ENCODE data around the gene DNAH8.
A peak's percentile ranks its signal among the peaks of the same experiment; 100 is the strongest.
"Not testable (repeated sequence)": the region's sequence is repeated elsewhere in the genome, so short reads cannot be mapped to it uniquely, and the experiment has no call there.

The DNAH8 gene

GRCh38 chr6:38846844-38847243 is 131.7 kb downstream of the DNAH8 start:
- no peak for DNase-seq

DNA sequence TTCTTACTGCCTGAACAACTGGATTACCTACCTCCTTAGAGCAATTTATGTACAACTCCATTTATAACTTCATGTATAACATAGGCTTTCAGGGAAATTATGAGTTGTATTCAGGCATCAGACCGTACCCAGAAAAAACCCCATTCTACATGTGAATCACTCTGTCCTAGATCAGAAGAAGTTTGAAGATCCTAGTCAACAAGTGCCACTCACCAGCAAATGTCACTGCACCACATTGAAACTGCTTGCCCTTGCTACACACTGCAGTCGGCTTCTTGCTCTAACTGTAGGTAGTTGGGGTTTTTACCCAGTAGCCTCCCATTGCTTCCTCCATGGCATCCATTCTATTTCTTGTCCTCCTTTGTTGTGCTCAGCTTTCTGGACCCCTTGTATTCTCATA is 132.4 kb downstream of the DNAH8 start:
- DNase-seq: no peak

- DNase-seq: no peak
These were observed 133.6 kb downstream of the DNAH8 start for GRCh38 chr6:38848760-38849159.

- DNase-seq: no peak
These were observed 137.1 kb downstream of the DNAH8 start for GRCh38 chr6:38852215-38852614.

DNA sequence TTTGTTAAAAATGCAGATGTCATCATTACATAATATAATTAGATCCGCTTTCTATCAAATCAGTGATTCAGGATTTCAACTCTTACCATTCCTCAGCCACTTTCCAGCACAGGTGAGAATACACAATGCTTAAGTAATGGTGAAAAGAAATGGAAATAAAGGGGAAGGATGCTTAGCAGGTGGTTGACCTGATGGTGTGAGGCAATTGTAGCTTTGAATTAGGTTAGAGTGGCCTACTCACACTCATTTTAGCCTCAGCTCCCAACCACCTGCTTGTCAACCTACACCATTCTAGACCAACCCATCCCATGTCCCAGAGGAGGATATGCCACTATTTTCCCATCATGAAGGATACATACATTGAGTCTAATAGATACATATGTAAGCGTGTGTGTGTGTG is 138.1 kb downstream of the DNAH8 start:
- DNase-seq: no peak

DNA sequence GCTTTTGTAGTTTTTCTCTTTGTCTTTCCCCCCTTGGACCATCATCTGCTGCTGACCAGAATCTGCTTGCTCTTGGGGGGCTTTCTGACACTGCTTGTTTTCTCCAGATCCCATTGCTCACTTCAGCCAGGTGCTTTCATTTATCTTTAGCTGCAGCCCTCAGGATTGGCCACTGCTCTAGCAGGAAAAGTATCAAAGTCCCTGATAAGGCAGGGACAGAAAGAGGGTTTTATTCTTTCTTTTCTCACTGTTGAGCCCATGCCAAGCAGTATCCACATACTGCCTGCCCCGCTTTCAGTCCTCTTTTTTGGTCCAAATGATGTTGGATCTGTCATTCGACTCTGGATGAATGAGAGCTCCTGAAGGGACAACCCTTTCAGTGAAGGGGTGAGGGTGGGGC is 141.4 kb downstream of the DNAH8 start:
- DNase-seq: no peak

- no peak for DNase-seq
These were observed 142.7 kb downstream of the DNAH8 start for GRCh38 chr6:38857815-38858214.

GRCh38 chr6:38860041-38860440 is 144.9 kb downstream of the DNAH8 start:
- DNase-seq: no peak

GRCh38 chr6:38861926-38862401 is 146.9 kb downstream of the DNAH8 start:
- no peak for DNase-seq

- DNase-seq: no peak
These were observed 150.5 kb downstream of the DNAH8 start for GRCh38 chr6:38865521-38866174.

- DNase-seq: no peak
These were observed 152.6 kb downstream of the DNAH8 start for GRCh38 chr6:38867726-38868125.

DNA sequence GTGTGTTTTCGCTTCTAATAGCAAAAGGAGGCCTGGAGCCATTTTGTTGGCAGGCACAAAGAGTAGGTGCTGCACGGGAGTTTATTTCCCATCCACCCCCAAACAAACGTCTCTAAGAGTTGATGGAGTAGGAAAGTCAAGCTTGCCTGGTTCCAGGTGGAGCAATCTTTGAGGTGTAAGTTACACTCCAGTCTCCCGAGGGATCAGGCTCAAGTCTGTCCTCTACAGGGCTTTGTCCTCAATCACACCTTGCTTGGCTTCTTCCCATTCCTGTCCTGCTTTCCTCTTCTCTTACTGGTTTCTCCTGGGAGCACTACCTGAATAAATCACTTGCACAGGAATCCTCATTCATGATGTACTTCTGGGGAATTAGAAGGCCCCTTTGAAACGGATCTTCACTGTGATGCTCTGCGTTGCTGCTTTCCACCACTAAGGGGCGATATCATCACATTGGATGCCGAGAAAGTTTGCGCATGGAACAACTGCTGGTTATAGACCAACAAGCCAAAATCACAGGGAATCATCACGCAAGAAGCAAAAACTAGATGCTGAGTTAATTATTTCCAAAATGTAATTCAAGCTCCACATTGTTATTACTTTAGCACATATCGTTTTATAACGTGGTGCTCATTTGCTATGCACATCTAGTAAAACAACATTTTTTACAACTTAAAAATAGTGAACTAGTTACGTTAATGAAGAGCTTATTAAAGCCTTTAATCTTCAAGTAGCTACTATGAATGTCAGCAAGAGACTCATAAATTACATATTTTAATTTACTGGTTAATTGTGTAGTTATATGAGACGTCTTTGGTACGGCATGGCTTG is 156.8 kb downstream of the DNAH8 start:
- peak; percentile 64 for DNase-seq

DNA sequence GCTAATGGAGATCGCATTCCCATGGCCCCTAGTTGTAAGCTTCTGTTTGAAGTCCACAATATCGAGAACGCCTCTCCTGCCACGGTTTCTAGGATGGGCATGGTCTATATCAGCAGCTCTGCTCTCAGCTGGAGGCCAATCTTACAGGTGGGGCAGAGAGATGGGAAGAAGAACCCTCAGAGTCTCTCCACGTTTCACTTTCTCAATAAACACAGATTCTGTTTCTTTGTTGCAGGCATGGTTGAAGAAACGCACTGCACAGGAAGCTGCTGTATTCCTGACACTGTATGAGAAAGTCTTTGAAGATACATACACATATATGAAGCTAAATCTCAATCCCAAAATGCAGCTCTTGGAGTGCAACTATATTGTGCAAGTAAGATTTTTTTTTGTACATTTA is 157.9 kb downstream of the DNAH8 start:
- DNase-seq: no peak

DNA sequence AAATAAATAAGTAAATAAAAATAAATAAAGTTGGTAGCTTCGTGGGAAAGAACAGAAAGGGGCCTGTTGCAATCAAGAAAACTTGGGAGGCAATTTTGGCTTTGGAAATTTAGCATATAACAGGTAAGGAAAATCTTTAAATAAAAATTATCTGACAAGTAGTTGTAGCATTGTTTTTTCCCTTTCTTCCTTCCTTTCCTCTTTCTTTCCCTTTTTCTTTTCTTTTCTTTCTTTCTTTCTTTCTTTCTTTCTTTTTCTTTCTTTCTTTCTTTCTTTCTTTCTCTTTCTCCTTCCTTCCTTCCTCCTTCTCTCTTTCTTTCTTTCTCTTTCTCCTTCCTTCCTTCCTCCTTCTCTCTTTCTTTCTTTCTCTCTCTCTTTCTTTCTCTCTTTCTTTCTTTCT is 158.7 kb downstream of the DNAH8 start:
- not testable (repeated sequence) for DNase-seq

- DNase-seq: peak; percentile 56
These were observed 161.4 kb downstream of the DNAH8 start for GRCh38 chr6:38876475-38876874.

DNA sequence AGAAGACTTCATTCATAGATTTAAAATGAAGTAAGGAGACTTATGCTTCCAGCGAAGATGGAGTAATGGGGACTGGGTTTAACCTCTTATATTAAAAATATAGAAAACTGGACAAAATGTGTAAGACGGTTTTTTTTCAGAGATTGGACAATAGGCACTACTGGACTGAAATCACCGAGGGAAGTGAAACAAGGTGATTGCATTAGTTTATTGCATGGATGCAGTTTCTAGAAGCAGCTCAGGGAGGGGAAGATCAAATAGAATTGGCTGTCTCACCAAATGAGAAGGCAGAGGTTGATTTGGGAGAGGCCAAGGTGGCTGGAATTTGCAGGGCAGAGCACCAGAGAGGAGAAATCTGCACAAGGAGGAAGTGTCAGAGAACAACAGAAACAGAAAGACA is 162.6 kb downstream of the DNAH8 start:
- DNase-seq: no peak

DNA sequence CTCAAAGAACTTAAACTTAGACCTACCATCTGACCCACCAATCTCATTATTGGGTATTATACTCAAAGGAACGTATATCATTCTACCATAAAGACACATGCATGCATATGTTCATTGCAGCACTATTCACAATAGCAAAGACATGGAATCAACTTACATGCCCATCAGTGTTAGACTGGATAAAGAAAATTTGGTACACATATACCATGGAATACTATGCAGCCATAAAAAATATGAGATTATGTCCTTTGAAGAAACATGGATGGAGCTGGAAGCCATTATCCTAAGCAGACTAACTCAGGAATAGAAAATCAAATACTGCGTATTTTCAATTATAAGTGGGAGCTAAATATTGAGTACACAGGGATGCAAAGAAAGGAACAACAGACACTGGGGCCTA is 167.0 kb downstream of the DNAH8 start:
- DNase-seq: no peak

DNA sequence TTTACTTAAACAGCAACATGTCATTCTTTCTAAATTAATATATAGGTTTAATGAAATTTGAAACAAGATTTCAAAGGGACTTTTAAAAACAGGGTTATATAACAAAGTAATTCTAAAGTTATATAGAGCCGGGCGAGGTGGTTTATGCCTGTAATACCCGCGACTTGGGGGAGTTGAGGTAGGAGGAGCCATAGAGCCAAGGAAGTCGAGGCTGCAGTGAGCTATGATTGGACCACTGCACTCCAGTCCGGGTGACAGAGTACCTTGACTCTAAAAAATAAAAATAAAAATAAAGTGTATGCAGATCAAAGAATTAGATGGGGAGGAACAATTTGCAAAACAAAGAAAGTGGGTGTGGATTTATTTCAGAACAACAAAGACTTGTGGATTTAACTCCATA is 182.4 kb downstream of the DNAH8 start:
- no peak for DNase-seq

- no peak for DNase-seq
These were observed 186.9 kb downstream of the DNAH8 start for GRCh38 chr6:38901802-38902522.

DNA sequence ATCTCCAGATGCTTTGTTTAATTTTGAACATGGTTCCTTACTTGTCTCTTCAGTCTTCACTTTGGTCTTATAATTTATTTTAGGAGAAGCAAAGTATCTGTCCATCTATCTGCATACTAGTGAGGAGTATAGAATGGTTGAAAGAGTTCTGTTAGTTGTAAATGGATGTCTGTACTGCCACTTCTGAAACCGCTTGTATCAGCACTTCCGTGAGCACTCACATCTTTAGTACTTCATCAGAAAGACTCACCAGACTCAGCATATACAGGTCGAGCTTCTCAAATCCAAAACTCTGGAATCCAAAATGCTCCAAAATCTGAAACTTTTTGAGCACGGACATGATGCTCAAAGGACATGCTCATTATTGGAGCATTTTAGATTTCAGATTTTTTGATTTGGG is 191.5 kb downstream of the DNAH8 start:
- DNase-seq: no peak

DNA sequence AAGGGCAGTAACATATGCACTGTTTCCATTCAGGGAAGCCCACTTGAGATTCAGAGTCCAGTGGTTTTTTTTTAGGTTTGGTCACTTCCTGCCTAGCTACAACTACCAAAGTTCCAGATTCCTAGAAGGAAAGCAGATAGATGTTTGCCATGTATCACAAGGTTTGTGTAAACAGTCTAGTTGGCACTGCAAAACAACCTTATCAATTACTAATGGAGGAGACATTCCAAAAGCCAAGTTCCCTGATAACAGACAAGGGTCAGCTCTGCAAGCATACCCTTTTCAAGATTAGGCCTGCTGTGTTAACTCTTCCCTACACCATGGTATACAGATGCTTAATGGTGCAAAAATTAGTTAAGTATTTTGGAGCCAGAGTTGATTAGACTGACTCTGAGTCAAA is 192.2 kb downstream of the DNAH8 start:
- no peak for DNase-seq

- no peak for DNase-seq
These were observed 194.1 kb downstream of the DNAH8 start for GRCh38 chr6:38909015-38909730.

GRCh38 chr6:38910207-38910606 is 195.1 kb downstream of the DNAH8 start:
- DNase-seq: no peak
